HG03565 (cell line): Measurements from ENCODE around the gene PDZD2.
"Not testable (repeated sequence)": the region's sequence is repeated elsewhere in the genome, so short reads cannot be mapped to it uniquely, and the experiment has no call there.

Experiments used
- ATAC-seq: cut with Tn5 transposase; IDR thresholded peaks from one replicate; pipeline ENCODE4 v1.9.1; 2021; ENCODE audit warnings: mild to moderate bottlenecking, moderate library complexity; ENCODE audit not compliant: unreplicated experiment

PDZD2 gene

GRCh38 chr5:32058997-32059396, 420.1 kb downstream of the PDZD2 start:
- ATAC-seq: no peak

GRCh38 chr5:32059761-32060530, 421.0 kb downstream of the PDZD2 start:
- no peak for ATAC-seq

GRCh38 chr5:32061236-32061635, 422.3 kb downstream of the PDZD2 start:
- ATAC-seq: no peak

GRCh38 chr5:32066448-32066847, 427.5 kb downstream of the PDZD2 start:
- ATAC-seq: no peak

GRCh38 chr5:32067774-32068470, 429.0 kb downstream of the PDZD2 start:
- no peak for ATAC-seq

- no peak for ATAC-seq
These were observed 429.6 kb downstream of the PDZD2 start for GRCh38 chr5:32068561-32068960.

GRCh38 chr5:32069396-32069795, 430.5 kb downstream of the PDZD2 start:
- no peak for ATAC-seq

GRCh38 chr5:32071351-32071944, 432.5 kb downstream of the PDZD2 start:
- no peak for ATAC-seq

- ATAC-seq: no peak
These were observed 433.1 kb downstream of the PDZD2 start for GRCh38 chr5:32072054-32072453.

- ATAC-seq: no peak
These were observed 435.5 kb downstream of the PDZD2 start for GRCh38 chr5:32074401-32074800.

- ATAC-seq: no peak
These were observed 438.1 kb downstream of the PDZD2 start for GRCh38 chr5:32076699-32077695.

- not testable (repeated sequence) for ATAC-seq
These were observed 439.9 kb downstream of the PDZD2 start for GRCh38 chr5:32078855-32079254.

- ATAC-seq: not testable (repeated sequence)
These were observed 441.6 kb downstream of the PDZD2 start for GRCh38 chr5:32080565-32080964.

- no peak for ATAC-seq
These were observed 443.8 kb downstream of the PDZD2 start for GRCh38 chr5:32082701-32083100.

GRCh38 chr5:32083981-32084430, 445.1 kb downstream of the PDZD2 start:
- ATAC-seq: no peak

- no peak for ATAC-seq
These were observed 448.5 kb downstream of the PDZD2 start for GRCh38 chr5:32087086-32088082.

- ATAC-seq: no peak
These were observed 449.3 kb downstream of the PDZD2 start for GRCh38 chr5:32088214-32088613.

- ATAC-seq: no peak
These were observed 450.4 kb downstream of the PDZD2 start for GRCh38 chr5:32089146-32090000.
